OCI-LY3 (cell line): ENCODE measurements around the gene RPL10L.
A peak's percentile ranks its signal among the peaks of the same experiment; 100 is the strongest.

Experiments
- EZH2phosphoT487 ChIP-seq: fragments of 200-600 bp; shearing (Covaris generic); IDR thresholded peaks from 2 replicates; pipeline ENCODE4 v1.6.1; 2018; ENCODE audit warnings: antibody characterized with exemption, mixed run types, low read depth
- TF ChIP-seq, protein P1 (sequence below): fragments of 200-600, 300-600 bp; sonication (generic); IDR thresholded peaks from 2 replicates; pipeline ENCODE4 v1.5.1; 2014; ENCODE audit warnings: antibody characterized with exemption, low read length, low read depth

GRCh38 chr14:46651526-46652144 is at the start of gene RPL10L:
- TF ChIP-seq, protein P1, sequence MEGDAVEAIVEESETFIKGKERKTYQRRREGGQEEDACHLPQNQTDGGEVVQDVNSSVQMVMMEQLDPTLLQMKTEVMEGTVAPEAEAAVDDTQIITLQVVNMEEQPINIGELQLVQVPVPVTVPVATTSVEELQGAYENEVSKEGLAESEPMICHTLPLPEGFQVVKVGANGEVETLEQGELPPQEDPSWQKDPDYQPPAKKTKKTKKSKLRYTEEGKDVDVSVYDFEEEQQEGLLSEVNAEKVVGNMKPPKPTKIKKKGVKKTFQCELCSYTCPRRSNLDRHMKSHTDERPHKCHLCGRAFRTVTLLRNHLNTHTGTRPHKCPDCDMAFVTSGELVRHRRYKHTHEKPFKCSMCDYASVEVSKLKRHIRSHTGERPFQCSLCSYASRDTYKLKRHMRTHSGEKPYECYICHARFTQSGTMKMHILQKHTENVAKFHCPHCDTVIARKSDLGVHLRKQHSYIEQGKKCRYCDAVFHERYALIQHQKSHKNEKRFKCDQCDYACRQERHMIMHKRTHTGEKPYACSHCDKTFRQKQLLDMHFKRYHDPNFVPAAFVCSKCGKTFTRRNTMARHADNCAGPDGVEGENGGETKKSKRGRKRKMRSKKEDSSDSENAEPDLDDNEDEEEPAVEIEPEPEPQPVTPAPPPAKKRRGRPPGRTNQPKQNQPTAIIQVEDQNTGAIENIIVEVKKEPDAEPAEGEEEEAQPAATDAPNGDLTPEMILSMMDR: peak; percentile 26; the same call in 1 of the 2 replicates
- no peak for TF ChIP-seq EZH2phosphoT487
